DOHH2 (cell line): ENCODE data around the gene EGFL8.
A peak's percentile ranks its signal among the peaks of the same experiment; 100 is the strongest.

Experiments
- H3F3A ChIP-seq: fragments of 200-600 bp; sonication (generic), shearing (Covaris generic); 2 replicates; pipeline ENCODE4 v1.6.0; 2016; ENCODE audit warnings: antibody characterized with exemption, mild to moderate bottlenecking; ENCODE audit not compliant: control insufficient read depth, insufficient read depth
- H3K27ac ChIP-seq: fragments of 200-600 bp; sonication (generic); 2 replicates; pipeline ENCODE4 v1.5.1; 2014; ENCODE audit warnings: low read depth, mild to moderate bottlenecking, low read length, moderate library complexity
- H3K27me3 ChIP-seq: fragments of 200-600 bp; sonication (generic); 2 replicates; pipeline ENCODE4 v1.6.1; 2014; ENCODE audit warnings: mild to moderate bottlenecking, low read length, mixed read lengths; ENCODE audit not compliant: control insufficient read depth
- H3K36me3 ChIP-seq: fragments of 200-600 bp; sonication (generic); 2 replicates; pipeline ENCODE4 v1.6.1; 2014; ENCODE audit warnings: mild to moderate bottlenecking, low read length, moderate library complexity, mixed read lengths; ENCODE audit not compliant: control insufficient read depth
- H3K4me1 ChIP-seq: fragments of 200-600 bp; sonication (generic); 2 replicates; pipeline ENCODE4 v1.6.1; 2014; ENCODE audit warnings: mild to moderate bottlenecking, low read length, mixed read lengths; ENCODE audit not compliant: control insufficient read depth
- H3K4me2 ChIP-seq: fragments of 200-600 bp; sonication (generic); 2 replicates; pipeline ENCODE4 v1.6.0; 2014; ENCODE audit warnings: mild to moderate bottlenecking, low read length, moderate library complexity
- H3K4me3 ChIP-seq: fragments of 200-600 bp; sonication (generic); 2 replicates; pipeline ENCODE4 v1.5.1; 2014; ENCODE audit warnings: mild to moderate bottlenecking, low read length, mixed read lengths
- H3K79me2 ChIP-seq: fragments of 200-600 bp; sonication (generic); 2 replicates; pipeline ENCODE4 v1.6.1; 2014; ENCODE audit warnings: mild to moderate bottlenecking, low read length, mixed read lengths; ENCODE audit not compliant: control insufficient read depth
- H3K9me2 ChIP-seq: fragments of 200-600 bp; sonication (generic); replicated peaks from 2 replicates; pipeline ENCODE4 v1.6.1; 2014; ENCODE audit warnings: mild to moderate bottlenecking, low read length, mixed read lengths; ENCODE audit not compliant: control insufficient read depth
- H3K9me3 ChIP-seq: fragments of 200-600 bp; sonication (generic); 2 replicates; pipeline ENCODE4 v1.6.1; 2014; ENCODE audit warnings: antibody characterized with exemption, low read length, mixed read lengths; ENCODE audit not compliant: control insufficient read depth, insufficient read depth
- H4K20me1 ChIP-seq: fragments of 200-600 bp; sonication (generic); 2 replicates; pipeline ENCODE4 v1.6.0; 2014; ENCODE audit warnings: low read depth, mild to moderate bottlenecking, antibody characterized with exemption, low read length, moderate library complexity; ENCODE audit not compliant: control insufficient read depth, insufficient read depth
- EZH2phosphoT487 ChIP-seq: fragments of 200-600 bp; sonication (generic); IDR thresholded peaks from 2 replicates; pipeline ENCODE4 v1.6.1; 2017; ENCODE audit warnings: borderline replicate concordance, mild to moderate bottlenecking, antibody characterized with exemption, low read length, moderate library complexity, mixed read lengths
- TF ChIP-seq, protein P1 (sequence below): fragments of 200-600 bp; sonication (generic); IDR thresholded peaks from one replicate; pipeline ENCODE4 v1.5.1; 2014; ENCODE audit warnings: antibody characterized with exemption, mild to moderate bottlenecking, low read depth, low read length; ENCODE audit not compliant: poor library complexity, severe bottlenecking

EGFL8 gene

DNA sequence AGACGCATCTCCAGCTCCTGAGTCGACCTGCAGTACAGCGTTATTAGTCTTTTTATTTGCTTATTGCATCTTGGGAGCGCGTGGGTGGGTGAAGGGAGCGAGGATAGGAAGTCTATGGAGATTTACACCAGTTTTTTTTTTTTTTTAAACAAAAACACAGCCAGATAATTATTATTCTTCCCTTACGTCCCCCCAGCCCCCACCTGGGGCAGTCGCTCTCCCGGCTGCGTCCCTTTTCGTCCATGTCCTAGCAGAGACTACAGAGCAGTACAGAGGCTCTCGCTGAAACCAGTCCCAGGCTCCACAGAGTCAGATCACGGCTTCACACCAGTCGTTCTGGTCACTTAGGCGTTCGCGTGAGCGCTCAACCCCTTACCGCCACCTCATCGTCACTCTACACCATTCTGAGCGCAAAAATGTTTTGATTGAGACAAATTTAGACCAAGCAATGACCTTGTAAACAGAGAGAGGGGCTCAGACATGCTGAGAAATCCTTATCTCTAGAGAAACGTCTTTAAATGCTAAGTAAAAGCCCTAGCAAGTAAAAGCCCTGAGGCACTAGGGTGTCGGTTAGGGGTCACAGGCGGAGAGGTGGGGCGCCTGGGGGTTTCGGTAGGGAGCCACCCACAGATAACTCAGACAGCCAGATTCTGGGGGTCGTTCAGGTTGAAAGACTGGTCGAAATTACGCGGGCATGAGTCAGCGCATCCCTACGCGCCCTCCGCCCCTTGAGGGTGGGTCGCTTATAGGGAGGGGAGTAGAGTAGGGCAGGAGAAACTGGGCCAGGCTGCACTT lies 11.4 kb upstream of the EGFL8 start:
- TF ChIP-seq, protein P1, sequence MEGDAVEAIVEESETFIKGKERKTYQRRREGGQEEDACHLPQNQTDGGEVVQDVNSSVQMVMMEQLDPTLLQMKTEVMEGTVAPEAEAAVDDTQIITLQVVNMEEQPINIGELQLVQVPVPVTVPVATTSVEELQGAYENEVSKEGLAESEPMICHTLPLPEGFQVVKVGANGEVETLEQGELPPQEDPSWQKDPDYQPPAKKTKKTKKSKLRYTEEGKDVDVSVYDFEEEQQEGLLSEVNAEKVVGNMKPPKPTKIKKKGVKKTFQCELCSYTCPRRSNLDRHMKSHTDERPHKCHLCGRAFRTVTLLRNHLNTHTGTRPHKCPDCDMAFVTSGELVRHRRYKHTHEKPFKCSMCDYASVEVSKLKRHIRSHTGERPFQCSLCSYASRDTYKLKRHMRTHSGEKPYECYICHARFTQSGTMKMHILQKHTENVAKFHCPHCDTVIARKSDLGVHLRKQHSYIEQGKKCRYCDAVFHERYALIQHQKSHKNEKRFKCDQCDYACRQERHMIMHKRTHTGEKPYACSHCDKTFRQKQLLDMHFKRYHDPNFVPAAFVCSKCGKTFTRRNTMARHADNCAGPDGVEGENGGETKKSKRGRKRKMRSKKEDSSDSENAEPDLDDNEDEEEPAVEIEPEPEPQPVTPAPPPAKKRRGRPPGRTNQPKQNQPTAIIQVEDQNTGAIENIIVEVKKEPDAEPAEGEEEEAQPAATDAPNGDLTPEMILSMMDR = no peak
- TF ChIP-seq EZH2phosphoT487 = no peak

DNA sequence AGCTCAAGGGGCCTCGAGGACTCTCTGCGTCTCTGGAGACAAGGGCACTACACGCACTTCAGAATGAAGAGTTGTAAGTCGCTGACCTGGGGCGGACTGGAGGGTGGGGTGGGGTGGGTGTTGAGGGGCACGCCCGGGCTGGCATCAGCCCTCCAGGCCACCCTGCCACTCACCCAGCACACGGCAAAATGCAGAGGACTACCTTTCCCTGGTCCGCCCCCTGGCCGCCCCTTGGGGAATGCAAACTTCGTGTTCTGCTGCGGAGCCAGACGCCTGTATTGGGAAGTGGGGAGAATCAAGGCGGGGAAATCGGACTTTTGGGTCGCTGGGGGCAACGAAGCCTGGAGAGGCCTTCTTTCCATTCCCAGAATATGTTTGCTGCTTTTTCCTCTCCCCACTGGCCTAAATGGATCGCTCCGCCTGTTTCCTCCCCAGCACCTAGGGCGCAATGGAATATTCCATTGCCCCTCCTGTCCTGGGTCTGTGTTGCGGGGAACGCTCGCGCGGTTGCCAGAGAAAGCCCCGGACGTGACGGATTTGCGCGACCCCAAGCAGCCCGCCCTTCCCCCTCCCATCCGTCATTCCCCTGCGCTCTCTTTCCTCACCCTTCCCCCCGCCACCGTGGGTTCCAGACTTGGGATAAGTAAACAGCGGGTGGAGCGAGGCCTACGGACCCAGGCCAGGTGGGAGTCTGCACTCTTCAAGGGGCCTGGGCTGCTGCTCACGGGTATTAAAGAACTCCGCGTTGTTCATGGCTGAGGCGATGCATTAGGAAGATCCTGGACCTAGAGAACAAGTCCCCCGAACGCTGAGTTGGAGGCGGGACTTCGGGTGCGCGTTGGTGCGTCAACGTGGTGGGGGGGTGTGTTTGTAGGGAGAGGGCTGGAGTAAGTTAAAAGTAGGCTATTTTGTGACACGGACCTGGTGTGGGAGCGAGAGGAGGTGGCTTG lies 10.6 kb upstream of the EGFL8 start, which contains the start of gene PPT2:
PPT2 (plus strand) TSS at position 578 of the 950 bp plus-strand sequence. CDS start 454 bp downstream, outside the sequence.
- H3K4me1 ChIP-seq = peaks cover 32% of the 10 kb centered on the region
- H3K79me2 ChIP-seq = peaks cover 15% of the 10 kb centered on the region
- H4K20me1 ChIP-seq = no peaks in the 10 kb centered on the region
- no peaks in the 10 kb centered on the region for H3K27me3 ChIP-seq
- peak within 1 kb of the TSS; percentile 99 for H3K4me3 ChIP-seq
- H3K27ac ChIP-seq = peak within 1 kb of the TSS; percentile 58
- H3K4me2 ChIP-seq = peak within 1 kb of the TSS; percentile 77
- peaks cover 29% of the 10 kb centered on the region for H3K36me3 ChIP-seq
- no peaks in the 10 kb centered on the region for H3K9me3 ChIP-seq
- peaks cover 10% of the 10 kb centered on the region for H3F3A ChIP-seq
- TF ChIP-seq, protein P1 = no peak
- no peak for TF ChIP-seq EZH2phosphoT487
- no peaks in the 10 kb centered on the region for H3K9me2 ChIP-seq

More for the DNA sequence above, 11.4 kb upstream of the EGFL8 start:
- Histone ChIP-seq H3K36me3 (peaks cover 22% of the 10 kb centered on the region), H3K79me2 (peaks cover 15% of the 10 kb centered on the region), H4K20me1 (no peaks in the 10 kb centered on the region), H3K9me3 (no peaks in the 10 kb centered on the region), H3F3A (peaks cover 10% of the 10 kb centered on the region), H3K4me3 (peak overlapping the region; percentile 99), H3K27ac (no peak overlapping the region), H3K4me2 (peak overlapping the region; percentile 77), H3K27me3 (no peaks in the 10 kb centered on the region), H3K4me1 (peaks cover 32% of the 10 kb centered on the region), H3K9me2 (no peaks in the 10 kb centered on the region)

DNA sequence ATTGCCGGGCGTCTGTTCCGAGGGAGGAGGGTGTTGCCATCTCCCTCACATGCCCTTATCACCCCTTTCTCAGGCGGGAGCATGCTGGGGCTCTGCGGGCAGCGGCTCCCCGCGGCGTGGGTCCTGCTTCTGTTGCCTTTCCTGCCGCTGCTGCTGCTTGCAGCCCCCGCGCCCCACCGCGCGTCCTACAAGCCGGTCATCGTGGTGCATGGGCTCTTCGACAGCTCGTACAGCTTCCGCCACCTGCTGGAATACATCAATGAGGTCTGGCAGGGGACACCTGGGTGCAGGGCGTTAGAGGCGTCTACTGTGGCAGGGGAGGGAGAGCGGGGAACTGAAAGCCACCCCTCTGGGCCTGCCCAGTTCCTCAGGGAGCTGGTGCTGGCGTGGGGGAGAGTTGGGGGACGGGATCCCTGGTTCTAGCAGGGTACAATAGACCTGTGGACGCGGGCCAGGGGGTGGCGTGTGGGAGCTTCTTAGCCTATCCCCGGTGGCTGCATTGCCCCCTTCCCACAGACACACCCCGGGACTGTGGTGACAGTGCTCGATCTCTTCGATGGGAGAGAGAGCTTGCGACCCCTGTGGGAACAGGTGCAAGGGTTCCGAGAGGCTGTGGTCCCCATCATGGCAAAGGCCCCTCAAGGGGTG lies 9.8 kb upstream of the EGFL8 start:
- H3K27ac ChIP-seq = peak overlapping the region; percentile 58

More for the DNA sequence above, 9.8 kb upstream of the EGFL8 start:
- peaks cover 10% of the 10 kb centered on the region for H3F3A ChIP-seq
- H3K79me2 ChIP-seq = peaks cover 15% of the 10 kb centered on the region
- peak overlapping the region; percentile 99 for H3K4me3 ChIP-seq
- H3K4me1 ChIP-seq = peaks cover 32% of the 10 kb centered on the region
- H3K9me2 ChIP-seq = no peaks in the 10 kb centered on the region
- H3K9me3 ChIP-seq = no peaks in the 10 kb centered on the region
- peaks cover 29% of the 10 kb centered on the region for H3K36me3 ChIP-seq
- peak overlapping the region; percentile 77 for H3K4me2 ChIP-seq
- no peaks in the 10 kb centered on the region for H3K27me3 ChIP-seq
- TF ChIP-seq EZH2phosphoT487 = no peak
- TF ChIP-seq, protein P1 = peak; percentile 72
- no peaks in the 10 kb centered on the region for H4K20me1 ChIP-seq
